WTC11 (cell line): Measurements from ENCODE around the gene ZBTB7C. TPM values are rescaled to one million over a fixed set of nuclear protein-coding genes. Genes with fewer than 3 reads are reported as not detected.

Source experiments
- ATAC-seq: fragments of 200-7000 bp; cut with Tn5 transposase; 2 replicates; pipeline ENCODE4 v1.10.0; 2021; ENCODE audit warnings: mild to moderate bottlenecking, moderate library complexity
- CTCF ChIA-PET: fragments of 300-600 bp; sonication (Branson Sonifier 250); formaldehyde crosslinking; loops from one replicate; lab custom pipeline; 2021; ENCODE audit warnings: antibody characterized with exemption; lab: Charles Lee
- POLR2A ChIA-PET: fragments of 350-600 bp; sonication (Branson Sonifier 250); formaldehyde crosslinking; loops from one replicate; lab custom pipeline; 2021; ENCODE audit warnings: antibody characterized with exemption; lab: Charles Lee
- DNase-seq: peaks from one replicate; pipeline ENCODE4 v3.0.0; 2021; ENCODE audit warnings: low spot score
- H3K27ac Mint-ChIP-seq: 2 replicates; pipeline ENCODE4 v1.8.0; 2021; ENCODE audit warnings: mixed read lengths
- H3K27me3 Mint-ChIP-seq: 2 replicates; pipeline ENCODE4 v1.8.0; 2021; ENCODE audit warnings: low read depth, mild to moderate bottlenecking, moderate library complexity, mixed read lengths
- H3K36me3 Mint-ChIP-seq: 2 replicates; pipeline ENCODE4 v1.8.0; 2021; ENCODE audit warnings: mixed read lengths
- H3K4me1 Mint-ChIP-seq: 2 replicates; pipeline ENCODE4 v1.8.0; 2022; ENCODE audit warnings: mixed read lengths
- H3K4me3 Mint-ChIP-seq: 2 replicates; pipeline ENCODE4 v1.8.0; 2021; ENCODE audit warnings: mild to moderate bottlenecking, moderate library complexity, mixed read lengths
- H3K9me3 Mint-ChIP-seq: 2 replicates; pipeline ENCODE4 v1.8.0; 2021; ENCODE audit warnings: mixed read lengths
- AR ChIP-seq: fragments of 250-450 bp; sonication (Bioruptor Pico); IDR thresholded peaks from 2 replicates; pipeline ENCODE4 v1.9.0; 2021; ENCODE audit warnings: mild to moderate bottlenecking
- ATF1 ChIP-seq: sonication (generic); formaldehyde crosslinking; IDR thresholded peaks from 2 replicates; pipeline ENCODE4 v1.8.1; 2023; ENCODE audit warnings: mild to moderate bottlenecking, moderate library complexity, missing genetic modification reagents
- E2F5 ChIP-seq: sonication (generic); formaldehyde crosslinking; IDR thresholded peaks from 2 replicates; pipeline ENCODE4 v1.8.1; 2022; ENCODE audit warnings: mild to moderate bottlenecking, moderate library complexity, missing genetic modification reagents
- FOXJ3 ChIP-seq: sonication (generic); formaldehyde crosslinking; IDR thresholded peaks from 2 replicates; pipeline ENCODE4 v1.9.0; 2021; ENCODE audit warnings: missing genetic modification reagents, mild to moderate bottlenecking, borderline replicate concordance
- GABPB1 ChIP-seq: sonication (generic); formaldehyde crosslinking; IDR thresholded peaks from 2 replicates; pipeline ENCODE4 v1.8.1; 2023; ENCODE audit warnings: mild to moderate bottlenecking, missing genetic modification reagents
- GRHL2 ChIP-seq: fragments of 250-450 bp; sonication (Bioruptor Pico); IDR thresholded peaks from 2 replicates; pipeline ENCODE4 v1.8.0; 2022; ENCODE audit warnings: mild to moderate bottlenecking, moderate library complexity; ENCODE audit not compliant: insufficient replicate concordance, severe bottlenecking
- JAZF1 ChIP-seq: fragments of 250-450 bp; sonication (Bioruptor Pico); IDR thresholded peaks from 2 replicates; pipeline ENCODE4 v1.9.0; 2021; ENCODE audit warnings: moderate library complexity, mild to moderate bottlenecking, inconsistent platforms
- KAT7 ChIP-seq: sonication (generic); formaldehyde crosslinking; IDR thresholded peaks from 2 replicates; pipeline ENCODE4 v1.8.1; 2023; ENCODE audit warnings: missing genetic modification reagents, mild to moderate bottlenecking, borderline replicate concordance
- NFE2L1 ChIP-seq: sonication (generic); formaldehyde crosslinking; IDR thresholded peaks from 2 replicates; pipeline ENCODE4 v1.8.1; 2023; ENCODE audit warnings: missing genetic modification reagents
- NR1H2 ChIP-seq: sonication (generic); formaldehyde crosslinking; IDR thresholded peaks from 2 replicates; pipeline ENCODE4 v1.9.0; 2021; ENCODE audit warnings: mild to moderate bottlenecking, moderate library complexity, missing genetic modification reagents
- SMAD3 ChIP-seq: sonication (generic); formaldehyde crosslinking; IDR thresholded peaks from 2 replicates; pipeline ENCODE4 v1.8.0; 2022; ENCODE audit warnings: missing genetic modification reagents, mild to moderate bottlenecking, borderline replicate concordance
- SOX15 ChIP-seq: fragments of 250-450 bp; sonication (Bioruptor Pico); IDR thresholded peaks from 2 replicates; pipeline ENCODE4 v1.9.0; 2021; ENCODE audit warnings: mild to moderate bottlenecking
- USF1 ChIP-seq: sonication (generic); formaldehyde crosslinking; IDR thresholded peaks from 2 replicates; pipeline ENCODE4 v1.8.0; 2022; ENCODE audit warnings: mild to moderate bottlenecking, missing genetic modification reagents
- ZNF121 ChIP-seq: sonication (generic); formaldehyde crosslinking; IDR thresholded peaks from 2 replicates; pipeline ENCODE4 v1.8.0; 2023; ENCODE audit warnings: missing genetic modification reagents
- ZNF219 ChIP-seq: sonication (generic); formaldehyde crosslinking; IDR thresholded peaks from 2 replicates; pipeline ENCODE4 v1.8.0; 2023; ENCODE audit warnings: missing genetic modification reagents, mild to moderate bottlenecking, borderline replicate concordance
- ZNF232 ChIP-seq: sonication (generic); formaldehyde crosslinking; IDR thresholded peaks from 2 replicates; pipeline ENCODE4 v1.8.0; 2022; ENCODE audit warnings: mild to moderate bottlenecking, missing genetic modification reagents
- ZNF396 ChIP-seq: fragments of 250-450 bp; sonication (Bioruptor Pico); IDR thresholded peaks from 2 replicates; pipeline ENCODE4 v1.8.0; 2021; ENCODE audit warnings: mild to moderate bottlenecking, moderate library complexity, borderline replicate concordance
- ZNF423 ChIP-seq: fragments of 250-450 bp; sonication (Bioruptor Pico); IDR thresholded peaks from 2 replicates; pipeline ENCODE4 v2.1.2; 2022; ENCODE audit warnings: mild to moderate bottlenecking, moderate library complexity
- total RNA-seq: library from RNA; stranded (reverse); gene quantifications from 3 replicates; pipeline ENCODE4 v1.2.3, GENCODE V29; 2021
- TF ChIP-seq, protein P1 (sequence below): sonication (generic); formaldehyde crosslinking; IDR thresholded peaks from 2 replicates; pipeline ENCODE4 v1.8.1; 2022; ENCODE audit warnings: missing genetic modification reagents, borderline replicate concordance
- TF ChIP-seq, protein P2 (sequence below): sonication (generic); formaldehyde crosslinking; IDR thresholded peaks from 2 replicates; pipeline ENCODE4 v1.8.0; 2022; ENCODE audit warnings: mild to moderate bottlenecking, missing genetic modification reagents
- TF ChIP-seq, protein P3 (sequence below): sonication (generic); formaldehyde crosslinking; IDR thresholded peaks from 2 replicates; pipeline ENCODE4 v1.8.1; 2023; ENCODE audit warnings: mild to moderate bottlenecking, missing genetic modification reagents, moderate library complexity
- TF ChIP-seq, protein P4 (sequence below): fragments of 200-600 bp; IDR thresholded peaks from 2 replicates; pipeline ENCODE4 v1.8.0; 2022; ENCODE audit warnings: antibody characterized with exemption

Gene ZBTB7C
- total RNA-seq, 1 experiment from 2014 or later = 0.48 TPM

DNA sequence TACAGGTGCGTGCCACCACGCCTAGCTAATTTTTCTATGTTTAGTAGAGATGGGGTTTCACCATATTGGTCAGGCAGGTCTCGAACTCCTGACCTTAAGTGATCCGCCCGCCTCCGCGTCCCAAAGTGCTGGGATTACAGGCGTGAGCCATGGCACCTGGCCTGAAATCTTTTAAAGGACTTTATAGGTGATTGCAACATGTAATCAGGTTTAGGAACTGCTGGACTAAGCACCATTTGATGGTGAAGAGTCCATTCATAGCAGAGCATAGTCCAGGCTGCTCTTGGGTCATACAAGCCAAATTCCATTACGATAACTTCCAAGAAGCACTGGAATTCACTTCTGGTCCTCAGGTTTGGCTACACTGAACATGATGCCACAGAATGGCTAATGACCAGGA is 278.1 kb downstream of the ZBTB7C start:
- ChIA-PET CTCF (interaction anchor here (1.1 kb wide), 1 partner anchor 75 kb away, joined by 3 read pairs; no protein-coding TSS in a partner anchor), POLR2A (no interaction called here)
- TF ChIP-seq, protein P1, sequence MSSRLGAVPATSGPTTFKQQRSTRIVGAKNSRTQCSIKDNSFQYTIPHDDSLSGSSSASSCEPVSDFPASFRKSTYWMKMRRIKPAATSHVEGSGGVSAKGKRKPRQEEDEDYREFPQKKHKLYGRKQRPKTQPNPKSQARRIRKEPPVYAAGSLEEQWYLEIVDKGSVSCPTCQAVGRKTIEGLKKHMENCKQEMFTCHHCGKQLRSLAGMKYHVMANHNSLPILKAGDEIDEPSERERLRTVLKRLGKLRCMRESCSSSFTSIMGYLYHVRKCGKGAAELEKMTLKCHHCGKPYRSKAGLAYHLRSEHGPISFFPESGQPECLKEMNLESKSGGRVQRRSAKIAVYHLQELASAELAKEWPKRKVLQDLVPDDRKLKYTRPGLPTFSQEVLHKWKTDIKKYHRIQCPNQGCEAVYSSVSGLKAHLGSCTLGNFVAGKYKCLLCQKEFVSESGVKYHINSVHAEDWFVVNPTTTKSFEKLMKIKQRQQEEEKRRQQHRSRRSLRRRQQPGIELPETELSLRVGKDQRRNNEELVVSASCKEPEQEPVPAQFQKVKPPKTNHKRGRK (CRISPR knock-in tag) = no peak
- TF ChIP-seq NR1H2 (CRISPR knock-in tag) (no peak), ZNF219 (CRISPR knock-in tag) (no peak), SOX15 (CRISPR knock-in tag) (no peak), NFE2L1 (no peak)
- TF ChIP-seq, protein P2, sequence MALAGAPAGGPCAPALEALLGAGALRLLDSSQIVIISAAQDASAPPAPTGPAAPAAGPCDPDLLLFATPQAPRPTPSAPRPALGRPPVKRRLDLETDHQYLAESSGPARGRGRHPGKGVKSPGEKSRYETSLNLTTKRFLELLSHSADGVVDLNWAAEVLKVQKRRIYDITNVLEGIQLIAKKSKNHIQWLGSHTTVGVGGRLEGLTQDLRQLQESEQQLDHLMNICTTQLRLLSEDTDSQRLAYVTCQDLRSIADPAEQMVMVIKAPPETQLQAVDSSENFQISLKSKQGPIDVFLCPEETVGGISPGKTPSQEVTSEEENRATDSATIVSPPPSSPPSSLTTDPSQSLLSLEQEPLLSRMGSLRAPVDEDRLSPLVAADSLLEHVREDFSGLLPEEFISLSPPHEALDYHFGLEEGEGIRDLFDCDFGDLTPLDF (CRISPR knock-in tag) = no peak
- DNase-seq (no peak), ATAC-seq (no peak)
- Mint-ChIP-seq H3K9me3 (no peaks in the 10 kb centered on the region), H3K36me3 (no peaks in the 10 kb centered on the region), H3K27ac (no peak overlapping the region), H3K4me3 (no peak overlapping the region), H3K27me3 (peaks cover 31% of the 10 kb centered on the region), H3K4me1 (peaks cover 21% of the 10 kb centered on the region)

DNA sequence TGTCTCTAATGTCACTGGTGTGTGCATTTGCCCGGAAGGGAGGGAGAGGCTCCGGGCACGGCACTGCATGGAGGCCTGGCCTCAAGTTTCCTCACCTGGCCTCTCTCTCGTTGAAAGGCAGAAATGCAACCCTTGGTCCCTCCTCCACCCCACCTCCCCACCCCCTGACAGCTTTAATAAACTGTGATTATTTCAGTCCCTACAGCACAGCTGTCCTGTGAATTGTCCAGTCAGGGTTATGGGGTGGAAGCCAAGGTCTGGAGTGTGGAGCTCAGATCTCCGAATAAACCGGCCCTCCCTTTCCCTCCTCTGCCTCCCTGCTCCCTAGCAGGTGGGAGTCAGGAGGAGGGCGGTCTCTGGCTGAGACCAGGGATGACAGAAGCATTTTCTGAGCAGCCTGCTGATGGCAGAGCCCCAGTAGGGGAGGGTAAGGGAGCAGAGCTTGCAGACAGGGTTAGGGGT is 279.5 kb downstream of the ZBTB7C start:
- Mint-ChIP-seq H3K27me3 (peaks cover 17% of the 10 kb centered on the region), H3K27ac (no peak overlapping the region), H3K4me3 (no peak overlapping the region), H3K4me1 (peaks cover 16% of the 10 kb centered on the region), H3K36me3 (no peaks in the 10 kb centered on the region), H3K9me3 (no peaks in the 10 kb centered on the region)
- ATAC-seq (peak; percentile 80), DNase-seq (no peak)
- ChIA-PET POLR2A (interaction anchor here (0.6 to 1.1 kb wide), 2 partner anchors 92 to 762 kb away, joined by 3 read pairs; no protein-coding TSS in a partner anchor), CTCF (interaction anchor here (0.7 to 1.3 kb wide), 5 partner anchors 10 to 316 kb away, joined by 3 to 6 read pairs (median 4); no protein-coding TSS in a partner anchor)
- no peak for TF ChIP-seq AR (CRISPR knock-in tag)
- TF ChIP-seq GABPB1 = no peak
- no peak for TF ChIP-seq USF1 (CRISPR knock-in tag)
- TF ChIP-seq ZNF423 (CRISPR knock-in tag) = peak; percentile 28; the same call in 1 of the 2 replicates
- TF ChIP-seq ZNF121 (CRISPR knock-in tag) = no peak
- no peak for TF ChIP-seq E2F5 (CRISPR knock-in tag)
- no peak for TF ChIP-seq ZNF396

- H3K27ac Mint-ChIP-seq = no peak overlapping the region
- peaks cover 31% of the 10 kb centered on the region for H3K4me1 Mint-ChIP-seq
- ChIA-PET CTCF (interaction anchor here (0.8 to 0.9 kb wide), 2 partner anchors 102 to 318 kb away, joined by 3 read pairs; no protein-coding TSS in a partner anchor), POLR2A (no interaction called here)
- no peak for ATAC-seq
- TF ChIP-seq FOXJ3 (CRISPR knock-in tag) (no peak), ZNF232 (CRISPR knock-in tag) (no peak), ZNF423 (CRISPR knock-in tag) (no peak), ZNF121 (CRISPR knock-in tag) (no peak), KAT7 (CRISPR knock-in tag) (no peak), SMAD3 (CRISPR knock-in tag) (no peak), JAZF1 (CRISPR knock-in tag) (no peak), ATF1 (CRISPR knock-in tag) (no peak), GRHL2 (CRISPR knock-in tag) (no peak)
- TF ChIP-seq, protein P3, sequence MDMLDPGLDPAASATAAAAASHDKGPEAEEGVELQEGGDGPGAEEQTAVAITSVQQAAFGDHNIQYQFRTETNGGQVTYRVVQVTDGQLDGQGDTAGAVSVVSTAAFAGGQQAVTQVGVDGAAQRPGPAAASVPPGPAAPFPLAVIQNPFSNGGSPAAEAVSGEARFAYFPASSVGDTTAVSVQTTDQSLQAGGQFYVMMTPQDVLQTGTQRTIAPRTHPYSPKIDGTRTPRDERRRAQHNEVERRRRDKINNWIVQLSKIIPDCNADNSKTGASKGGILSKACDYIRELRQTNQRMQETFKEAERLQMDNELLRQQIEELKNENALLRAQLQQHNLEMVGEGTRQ (CRISPR knock-in tag) = no peak
- TF ChIP-seq, protein P4, sequence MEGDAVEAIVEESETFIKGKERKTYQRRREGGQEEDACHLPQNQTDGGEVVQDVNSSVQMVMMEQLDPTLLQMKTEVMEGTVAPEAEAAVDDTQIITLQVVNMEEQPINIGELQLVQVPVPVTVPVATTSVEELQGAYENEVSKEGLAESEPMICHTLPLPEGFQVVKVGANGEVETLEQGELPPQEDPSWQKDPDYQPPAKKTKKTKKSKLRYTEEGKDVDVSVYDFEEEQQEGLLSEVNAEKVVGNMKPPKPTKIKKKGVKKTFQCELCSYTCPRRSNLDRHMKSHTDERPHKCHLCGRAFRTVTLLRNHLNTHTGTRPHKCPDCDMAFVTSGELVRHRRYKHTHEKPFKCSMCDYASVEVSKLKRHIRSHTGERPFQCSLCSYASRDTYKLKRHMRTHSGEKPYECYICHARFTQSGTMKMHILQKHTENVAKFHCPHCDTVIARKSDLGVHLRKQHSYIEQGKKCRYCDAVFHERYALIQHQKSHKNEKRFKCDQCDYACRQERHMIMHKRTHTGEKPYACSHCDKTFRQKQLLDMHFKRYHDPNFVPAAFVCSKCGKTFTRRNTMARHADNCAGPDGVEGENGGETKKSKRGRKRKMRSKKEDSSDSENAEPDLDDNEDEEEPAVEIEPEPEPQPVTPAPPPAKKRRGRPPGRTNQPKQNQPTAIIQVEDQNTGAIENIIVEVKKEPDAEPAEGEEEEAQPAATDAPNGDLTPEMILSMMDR = no peak
- H3K9me3 Mint-ChIP-seq = no peaks in the 10 kb centered on the region
- H3K27me3 Mint-ChIP-seq = no peaks in the 10 kb centered on the region
- H3K4me3 Mint-ChIP-seq = no peak overlapping the region
- H3K36me3 Mint-ChIP-seq = no peaks in the 10 kb centered on the region
- no peak for DNase-seq
Measured at GRCh38 chr18:48127606-48128005, 281.6 kb downstream of the ZBTB7C start.
